K562 (cell line): Measurements from ENCODE around the gene RAB9B. TPM values are rescaled to one million over a fixed set of nuclear protein-coding genes. Genes with fewer than 3 reads are reported as not detected.

Experiments
- ATAC-seq: fragments of 200-7000 bp; cut with Tn5 transposase; 3 replicates; pipeline ENCODE4 v1.9.1; 2020; ENCODE audit warnings: moderate library complexity
- BruUV-seq: library from RNA; stranded (reverse); fragments of 400-500 nt; replicated peaks from 2 replicates; lab custom pipeline; 2021; lab: Mats Ljungman, UMichigan
- CTCF ChIA-PET: fragments of 300-600 bp; formaldehyde crosslinking; extraction: SDS; loops from one replicate; lab custom pipeline; 2021; ENCODE audit warnings: low intra/inter-chr PET ratio; lab: Yijun Ruan, JAX
- POLR2A ChIA-PET: fragments of 300-600, 350-650 bp; sonication (Branson Sonifier 250); formaldehyde crosslinking; extraction: SDS; loops from one replicate; lab custom pipeline; 2021; ENCODE audit warnings: antibody characterized with exemption, inconsistent platforms; lab: Yijun Ruan, JAX
- DNase-seq, 4 experiments: peaks; one replicate each; pipeline versions ENCODE4 v3.0.0 to v3.0.0-alpha.2; 2011 to 2018; ENCODE audit warnings: low spot score in 3 of 4, mixed read lengths in 3 of 4; ENCODE audit errors: extremely low read depth in 1 of 4
- FAIRE-seq: peaks from 2 replicates; lab custom pipeline; 2011; peaks lifted over from hg19 to GRCh38; lab: Jason Lieb, UNC
- H2AFZ ChIP-seq: 2 replicates; pipeline ENCODE4 v1.6.0; 2011; ENCODE audit warnings: low read depth, low read length, control low read depth, inconsistent platforms
- H3K27ac ChIP-seq: fragments of 200-600 bp; 3 replicates; pipeline ENCODE4 v1.8.0; 2011; ENCODE audit warnings: low read depth, mild to moderate bottlenecking, control low read depth, inconsistent platforms, low read length, moderate library complexity, mixed read lengths; ENCODE audit errors: extremely low read depth
- H3K27me3 ChIP-seq, 2 experiments: fragments of 300-600 bp in 1 of 2; 2 replicates in 1 of 2; 3 replicates in 1 of 2; pipeline versions ENCODE4 v1.6.0 to v1.8.0; 2011; ENCODE audit warnings: inconsistent platforms in 2 of 2, low read length in 2 of 2, mild to moderate bottlenecking in 1 of 2, mixed read lengths in 1 of 2, moderate library complexity in 1 of 2; ENCODE audit not compliant: control insufficient read depth in 2 of 2, insufficient read depth in 2 of 2
- H3K36me3 ChIP-seq: fragments of 300-600 bp; 3 replicates; pipeline ENCODE4 v1.8.0; 2011; ENCODE audit warnings: mild to moderate bottlenecking, low read length, inconsistent platforms; ENCODE audit not compliant: control insufficient read depth, insufficient read depth
- H3K4me1 ChIP-seq, 2 experiments: fragments of 200-600 bp in 1 of 2; replicated peaks in 1 of 2; 2 replicates in 1 of 2; 3 replicates in 1 of 2; pipeline versions ENCODE4 v1.5.1 to v1.8.0; 2011; ENCODE audit warnings: inconsistent platforms in 2 of 2, low read length in 2 of 2, mild to moderate bottlenecking in 1 of 2, mixed read lengths in 1 of 2, moderate library complexity in 1 of 2; ENCODE audit not compliant: control insufficient read depth in 2 of 2, insufficient read depth in 2 of 2
- H3K4me2 ChIP-seq: 2 replicates; pipeline ENCODE4 v1.6.1; 2011; ENCODE audit warnings: low read length, control low read depth, inconsistent platforms, mixed read lengths; ENCODE audit not compliant: insufficient read depth
- H3K4me3 ChIP-seq: fragments of 200-600 bp; sonication (generic), shearing (Covaris generic); 2 replicates; pipeline ENCODE4 v1.5.1; 2016; ENCODE audit warnings: control low read depth, inconsistent platforms
- H3K79me2 ChIP-seq: fragments of 200-600 bp; 3 replicates; pipeline ENCODE4 v1.8.0; 2011; ENCODE audit warnings: low read length, inconsistent platforms; ENCODE audit not compliant: control insufficient read depth, insufficient read depth
- H3K9ac ChIP-seq, 2 experiments: 2 replicates each; pipeline versions ENCODE4 v1.6.0 to v1.6.1; 2011; ENCODE audit warnings: low read depth in 2 of 2, low read length in 2 of 2, control low read depth in 1 of 2, inconsistent platforms in 1 of 2, mild to moderate bottlenecking in 1 of 2, mixed read lengths in 1 of 2; ENCODE audit not compliant: insufficient read depth in 1 of 2
- H3K9me1 ChIP-seq: one replicate; pipeline ENCODE4 v1.6.0; 2011; ENCODE audit warnings: inconsistent platforms, mild to moderate bottlenecking, low read length, moderate library complexity; ENCODE audit not compliant: control insufficient read depth, insufficient read depth
- H3K9me3 ChIP-seq: replicated peaks from 2 replicates; pipeline ENCODE4 v1.5.1; 2011; ENCODE audit warnings: low read depth, low read length, inconsistent platforms; ENCODE audit not compliant: control insufficient read depth, insufficient read depth
- H4K20me1 ChIP-seq: replicated peaks from 2 replicates; pipeline ENCODE4 v1.6.1; 2011; ENCODE audit warnings: low read length, inconsistent platforms, mixed read lengths; ENCODE audit not compliant: control insufficient read depth, insufficient read depth
- ADNP ChIP-seq: fragments of 200-800 bp; sonication (Bioruptor generic); IDR thresholded peaks from 2 replicates; pipeline ENCODE4 v1.6.1; 2016; ENCODE audit warnings: missing genetic modification characterization, missing compliant biosample characterization
- ARID1B ChIP-seq: fragments of 450-650 bp; IDR thresholded peaks from 2 replicates; pipeline ENCODE4 v1.6.1; 2016; ENCODE audit warnings: antibody characterized with exemption, mild to moderate bottlenecking, inconsistent platforms
- CBX8 ChIP-seq: fragments of 200-600 bp; sonication (generic); IDR thresholded peaks from 2 replicates; pipeline ENCODE4 v1.6.1; 2012; ENCODE audit warnings: borderline replicate concordance, mixed run types, low read depth, mild to moderate bottlenecking, moderate library complexity, mixed read lengths, low read length, control low read depth, inconsistent platforms; ENCODE audit not compliant: poor library complexity, severe bottlenecking; ENCODE audit errors: extremely low read depth
- DACH1 ChIP-seq: fragments of 450-650 bp; IDR thresholded peaks from 2 replicates; pipeline ENCODE4 v1.6.1; 2018; ENCODE audit not compliant: partially characterized antibody
- E2F8 ChIP-seq: fragments of 450-650 bp; IDR thresholded peaks from 2 replicates; pipeline ENCODE4 v1.7.1; 2018; ENCODE audit warnings: mild to moderate bottlenecking, low read depth; ENCODE audit not compliant: partially characterized antibody
- EGR1 ChIP-seq: fragments of 450-650 bp; conservative IDR thresholded peaks from 2 replicates; pipeline ENCODE4 v1.6.1; 2017; ENCODE audit warnings: mild to moderate bottlenecking
- ETS2 ChIP-seq: IDR thresholded peaks from 2 replicates; pipeline ENCODE4 v1.6.1; 2016; ENCODE audit warnings: borderline replicate concordance, missing genetic modification characterization, mild to moderate bottlenecking, moderate library complexity, missing compliant biosample characterization; ENCODE audit not compliant: poor library complexity, severe bottlenecking
- FOSL1 ChIP-seq: fragments of 200-800 bp; sonication (Bioruptor generic); conservative IDR thresholded peaks from 2 replicates; pipeline ENCODE4 v1.6.1; 2016; ENCODE audit warnings: missing genetic modification characterization, missing compliant biosample characterization
- GABPA ChIP-seq: fragments of 200-800 bp; sonication (Bioruptor generic); conservative IDR thresholded peaks from 2 replicates; pipeline ENCODE4 v1.6.1; 2016; ENCODE audit warnings: low read depth, missing genetic modification characterization, missing compliant biosample characterization
- HMBOX1 ChIP-seq: sonication (generic); IDR thresholded peaks from 2 replicates; pipeline ENCODE4 v1.6.1; 2016
- MTA3 ChIP-seq: fragments of 450-650 bp; formaldehyde crosslinking; IDR thresholded peaks from 2 replicates; pipeline ENCODE4 v1.6.1; 2017; ENCODE audit warnings: mild to moderate bottlenecking, borderline replicate concordance
- NCOA1 ChIP-seq: fragments of 450-650 bp; IDR thresholded peaks from 2 replicates; pipeline ENCODE4 v1.6.1; 2016; ENCODE audit warnings: low read depth
- POLR2A ChIP-seq: fragments of 450-650 bp; conservative IDR thresholded peaks from 2 replicates; pipeline ENCODE4 v1.6.1; 2016
- RCOR1 ChIP-seq, 2 experiments: IDR thresholded peaks; 2 replicates each; pipeline ENCODE4 v1.6.1; 2012; ENCODE audit warnings: low read depth in 2 of 2, low read length in 2 of 2, borderline replicate concordance in 1 of 2, improper control_type of control experiment in 1 of 2
- STAT5B ChIP-seq: fragments of 250-450 bp; sonication (Bioruptor Pico); IDR thresholded peaks from 2 replicates; pipeline ENCODE4 v1.8.0; 2021; ENCODE audit warnings: mild to moderate bottlenecking, inconsistent platforms
- TAF7 ChIP-seq: fragments of 450-650 bp; IDR thresholded peaks from 2 replicates; pipeline ENCODE4 v1.6.1; 2016; ENCODE audit warnings: missing genetic modification characterization, missing compliant biosample characterization
- TFAP4 ChIP-seq: sonication (generic); formaldehyde crosslinking; IDR thresholded peaks from 2 replicates; pipeline ENCODE4 v1.8.0; 2022; ENCODE audit warnings: missing genetic modification reagents, mild to moderate bottlenecking, moderate library complexity, borderline replicate concordance
- TSC22D4 ChIP-seq: fragments of 450-650 bp; IDR thresholded peaks from 2 replicates; pipeline ENCODE4 v1.6.1; 2016; ENCODE audit warnings: missing genetic modification characterization, missing biosample characterization, control low read depth
- ZNF384 ChIP-seq: IDR thresholded peaks from 2 replicates; pipeline ENCODE4 v1.6.1; 2012; ENCODE audit warnings: low read depth, low read length, improper control_type of control experiment
- ZNF511 ChIP-seq: sonication (generic); formaldehyde crosslinking; IDR thresholded peaks from 2 replicates; pipeline ENCODE4 v1.8.0; 2022; ENCODE audit warnings: mild to moderate bottlenecking, missing genetic modification reagents
- WGBS: fragments of 100-300 bp; shearing (Covaris generic); methylation state at CpG from one replicate; pipeline ENCODE4 v1.1.6; 2016; ENCODE audit warnings: low coverage, mixed read lengths; ENCODE audit not compliant: insufficient coverage; ENCODE audit errors: missing lambda C conversion rate; 5-methylcytosine and 5-hydroxymethylcytosine counted together
- in situ Hi-C: fragments of 300-500 bp; cut with MboI; formaldehyde crosslinking; loops from 4 replicates; pipeline ENCODE4 v1.15.0; 2018; ENCODE audit warnings: inconsistent platforms, mixed read lengths
- intact Hi-C: fragments of 100-400 bp; cut with micrococcal nuclease; formaldehyde crosslinking; loops from 2 replicates; pipeline ENCODE4 v1.14.2; 2022
- polyA plus RNA-seq, 8 experiments: library from polyadenylated mRNA; depleted of rRNA in 4 of 8; stranded (reverse) in 5 of 8; unstranded in 3 of 8; fragments of >200 nt; fragmentation: Nextera tagmentation in 2 of 8; fragmentation: Illumina TruSeq in 1 of 8; extraction: Ambion mirVana in 2 of 8; extraction: Trizol in 1 of 8; gene quantifications; 2 replicates each; pipeline versions ENCODE4 v1.2.1 to v1.2.3, GENCODE V29; 2011 to 2014; ENCODE audit warnings: inconsistent platforms in 1 of 8, missing spikeins in 1 of 8
- total RNA-seq, 7 experiments: library from RNA; depleted of rRNA in 6 of 7; stranded (reverse); fragments of >200 nt in 6 of 7; fragmentation: Illumina TruSeq in 2 of 7; extraction: Trizol in 2 of 7; gene quantifications; 2 replicates each; pipeline versions ENCODE4 v1.2.1 to v1.2.3, GENCODE V29; 2011 to 2021; ENCODE audit warnings: low replicate concordance in 1 of 7

The RAB9B gene
- total and polyA plus RNA-seq, 9 of the 15 experiments (the other 6 are each of a cell fraction or from before 2014, with no cell fraction given) = 0.03 to 0.05 (median 0.04) TPM; not detected in 6

- POLR2A ChIA-PET = no interaction called here
- Histone ChIP-seq H3K4me3 (no peak overlapping the region), H4K20me1 (no peaks in the 10 kb centered on the region), H3K9me1 (no peaks in the 10 kb centered on the region), H2AFZ (no peak overlapping the region), H3K9ac (no peak overlapping the region), H3K36me3 (no peaks in the 10 kb centered on the region), H3K4me2 (no peak overlapping the region), H3K4me1 (no peaks in the 10 kb centered on the region), H3K27ac (no peak overlapping the region), H3K9me3 (no peaks in the 10 kb centered on the region), H3K79me2 (no peaks in the 10 kb centered on the region), H3K27me3 (0 out of 5 replicates have a peak, but pooled peaks cover 0 to 4% of the 10 kb centered on the region in 2 experiments)
- ATAC-seq (no peak), FAIRE-seq (no peak), DNase-seq (no peak)
- no TSS peak for BruUV-seq
- WGBS = 0% methylated on average over 2 of the region's 2 CpGs
- CTCF ChIA-PET = no interaction called here
- TF ChIP-seq CBX8 (no peak), E2F8 (no peak), NCOA1 (no peak), TSC22D4 (tag) (no peak), MTA3 (no peak), FOSL1 (tag) (no peak), EGR1 (no peak), DACH1 (no peak), STAT5B (CRISPR knock-in tag) (no peak), POLR2A (no peak), HMBOX1 (no peak), GABPA (tag) (no peak), ZNF384 (no peak), TAF7 (tag) (no peak), TFAP4 (no peak), ZNF511 (no peak), RCOR1 (IDR thresholded peaks at IDR 0.05; ENCODE audit: borderline replicate concordance in 1 of 2, low read depth in 2 of 2, low read length in 2 of 2) (no peak), ADNP (tag) (no peak), ARID1B (no peak), ETS2 (tag) (no peak)
- in situ Hi-C loops (no loop called here), intact Hi-C loops (no loop called here)
Observed at GRCh38 chrX:103797691-103798090, 34.4 kb downstream of the RAB9B start.
